Mucosa of rectum (tissue), 2 donors: Measurements from ENCODE around the gene HACE1.
"Not testable (repeated sequence)": the region's sequence is repeated elsewhere in the genome, so short reads cannot be mapped to it uniquely, and the experiment has no call there.

Source experiments
- H3K27ac ChIP-seq, 2 donors: one replicate each; pipeline ENCODE4 v1.7.0; 2013; ENCODE audit warnings: inconsistent platforms in 2 of 2, low read depth in 2 of 2, low read length in 2 of 2
- H3K27me3 ChIP-seq, 2 donors: one replicate each; pipeline ENCODE4 v1.7.0; 2013; ENCODE audit warnings: low read length in 2 of 2; ENCODE audit not compliant: control insufficient read depth in 2 of 2, insufficient read depth in 2 of 2
- H3K36me3 ChIP-seq, 2 donors: one replicate each; pipeline ENCODE4 v1.7.0; 2013; ENCODE audit warnings: low read length in 2 of 2; ENCODE audit not compliant: control insufficient read depth in 2 of 2, insufficient read depth in 2 of 2
- H3K4me1 ChIP-seq, 2 donors: one replicate each; pipeline ENCODE4 v1.7.0; 2013; ENCODE audit warnings: low read length in 2 of 2, mild to moderate bottlenecking in 1 of 2; ENCODE audit not compliant: control insufficient read depth in 2 of 2, insufficient read depth in 2 of 2
- H3K4me3 ChIP-seq, 2 donors: one replicate each; pipeline ENCODE4 v1.7.0; 2013; ENCODE audit warnings: low read length in 2 of 2
- H3K9ac ChIP-seq, 2 donors: one replicate each; pipeline ENCODE4 v1.7.0; 2013; ENCODE audit warnings: low read length in 2 of 2, low read depth in 1 of 2, mild to moderate bottlenecking in 1 of 2
- H3K9me3 ChIP-seq, 2 donors: one replicate each; pipeline ENCODE4 v1.7.0; 2013; ENCODE audit warnings: low read length in 2 of 2; ENCODE audit not compliant: control insufficient read depth in 2 of 2
- donor health status: healthy.
- donor health status: Normal muscosa, but diverticular disease.

Gene HACE1

GRCh38 chr6:104884867-104885517, 25.3 kb upstream of the HACE1 start:
- H3K36me3 ChIP-seq: no peaks in the 10 kb centered on the region
- no peak overlapping the region for H3K9ac ChIP-seq
- H3K9me3 ChIP-seq: no peaks in the 10 kb centered on the region
- H3K27ac ChIP-seq: no peak overlapping the region
- H3K27me3 ChIP-seq: no peaks in the 10 kb centered on the region
- H3K4me3 ChIP-seq: no peak overlapping the region
- H3K4me1 ChIP-seq: no peaks in the 10 kb centered on the region

DNA sequence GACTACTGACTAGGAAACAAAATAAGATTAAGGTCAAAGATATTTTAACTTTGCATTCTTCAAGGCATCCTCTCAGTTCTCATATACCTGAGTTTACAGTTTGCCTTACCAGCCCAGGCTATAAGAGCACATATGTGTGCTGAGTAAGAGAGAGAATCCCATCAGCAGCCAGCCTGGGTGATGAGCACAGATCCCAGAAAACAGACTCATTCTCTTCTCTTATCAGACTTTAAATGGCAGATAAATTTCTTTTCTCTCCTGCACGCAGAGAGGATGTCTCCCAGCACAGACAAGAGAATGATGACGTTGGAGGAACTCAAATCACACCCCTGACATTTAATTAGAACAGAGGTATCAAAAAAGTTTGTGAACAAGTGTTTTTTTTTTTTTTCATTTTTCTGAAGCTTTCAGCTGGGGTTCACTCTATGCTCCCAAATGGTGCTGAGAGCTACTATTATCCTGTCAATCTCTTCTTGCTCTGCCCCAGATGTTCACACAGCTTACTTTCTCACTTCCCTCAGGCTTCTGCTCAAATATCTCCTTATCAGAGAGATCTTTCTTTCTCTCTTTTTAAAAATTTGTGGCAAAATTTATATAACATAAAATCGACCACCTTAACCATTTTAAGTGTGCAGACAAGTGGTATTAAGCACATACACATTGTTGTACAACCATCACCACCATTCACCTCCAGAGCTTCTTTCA, 22.4 kb upstream of the HACE1 start:
- H3K36me3 ChIP-seq: no peaks in the 10 kb centered on the region
- H3K4me3 ChIP-seq: no peak overlapping the region
- H3K27ac ChIP-seq: no peak overlapping the region
- H3K4me1 ChIP-seq: no peaks in the 10 kb centered on the region
- H3K27me3 ChIP-seq: no peaks in the 10 kb centered on the region
- no peak overlapping the region for H3K9ac ChIP-seq
- no peaks in the 10 kb centered on the region for H3K9me3 ChIP-seq

GRCh38 chr6:104862456-104862855, 2.7 kb upstream of the HACE1 start:
- H3K4me1 ChIP-seq: peaks cover 0 to 8% of the 10 kb centered on the region in 2 donors
- H3K4me3 ChIP-seq: no peak overlapping the region
- H3K27ac ChIP-seq: no peak overlapping the region

GRCh38 chr6:104860221-104860620, 502 bp upstream of the HACE1 start:
- H3K36me3 ChIP-seq: no peaks in the 10 kb centered on the region
- peaks cover 0 to 8% of the 10 kb centered on the region in 2 donors for H3K4me1 ChIP-seq
- H3K27me3 ChIP-seq: no peaks in the 10 kb centered on the region
- H3K9ac ChIP-seq: peak overlapping the region; percentile 52 to 71
- peak overlapping the region in 1 of 2 donors; percentile 61 for H3K27ac ChIP-seq
- H3K4me3 ChIP-seq: peak overlapping the region; percentile 85 to 90
- H3K9me3 ChIP-seq: no peaks in the 10 kb centered on the region

More at GRCh38 chr6:104862456-104862855, 2.7 kb upstream of the HACE1 start:
- no peaks in the 10 kb centered on the region for H3K9me3 ChIP-seq
- H3K36me3 ChIP-seq: no peaks in the 10 kb centered on the region
- no peak overlapping the region for H3K9ac ChIP-seq
- no peaks in the 10 kb centered on the region for H3K27me3 ChIP-seq

GRCh38 chr6:104858642-104859041, 1.1 kb downstream of the HACE1 start:
- Histone ChIP-seq H3K4me1 (peaks cover 0 to 8% of the 10 kb centered on the region in 2 donors), H3K36me3 (no peaks in the 10 kb centered on the region), H3K27me3 (no peaks in the 10 kb centered on the region), H3K4me3 (peak overlapping the region in 1 of 2 donors; percentile 85), H3K27ac (no peak overlapping the region), H3K9me3 (no peaks in the 10 kb centered on the region), H3K9ac (peak overlapping the region in 1 of 2 donors; percentile 71)

DNA sequence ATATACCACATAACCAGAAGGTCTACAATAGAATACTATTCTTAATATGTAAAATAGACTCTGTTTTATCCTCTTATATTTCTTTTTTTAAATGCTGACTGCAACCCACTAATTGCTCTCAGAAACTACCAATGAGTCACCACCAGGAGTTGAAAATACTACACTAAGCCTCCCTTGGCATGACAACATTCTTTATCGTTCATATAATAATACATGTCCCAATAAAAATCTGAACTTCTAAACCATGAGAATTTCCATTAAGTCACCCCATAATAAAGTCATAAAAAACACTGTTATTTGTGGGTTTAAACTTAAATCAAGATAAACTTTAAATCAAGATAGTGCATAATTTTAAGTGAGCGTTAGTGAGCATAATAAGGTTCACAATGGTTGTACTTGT, 4.2 kb downstream of the HACE1 start:
- no peak overlapping the region for H3K27ac ChIP-seq
- H3K27me3 ChIP-seq: no peaks in the 10 kb centered on the region
- no peak overlapping the region for H3K4me3 ChIP-seq

GRCh38 chr6:104847721-104848120, 12.0 kb downstream of the HACE1 start:
- H3K4me1 ChIP-seq, H3K9me3 ChIP-seq, H3K9ac ChIP-seq, H3K4me3 ChIP-seq, H3K27ac ChIP-seq, H3K36me3 ChIP-seq, H3K27me3 ChIP-seq: not testable (repeated sequence)

More for the DNA sequence above, 4.2 kb downstream of the HACE1 start:
- no peaks in the 10 kb centered on the region for H3K36me3 ChIP-seq
- H3K4me1 ChIP-seq: peaks cover 0 to 8% of the 10 kb centered on the region in 2 donors
- no peaks in the 10 kb centered on the region for H3K9me3 ChIP-seq
- no peak overlapping the region for H3K9ac ChIP-seq

DNA sequence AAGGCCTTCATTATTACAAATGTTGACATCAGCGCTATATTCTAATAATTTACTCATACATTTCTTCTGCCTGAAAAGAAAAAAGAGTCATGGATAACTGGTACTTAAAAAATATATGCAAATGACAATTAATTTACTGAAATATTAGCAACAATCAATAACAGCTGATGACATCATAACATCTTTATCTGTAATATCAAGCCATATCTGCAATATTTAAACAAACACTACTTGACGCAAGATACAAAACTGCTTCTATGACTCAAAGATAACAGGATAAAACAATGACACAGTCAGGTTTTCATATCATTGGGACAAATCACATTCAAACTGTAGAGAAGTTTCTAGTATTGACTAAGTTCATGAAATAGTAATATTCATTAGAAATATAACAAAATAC, 16.5 kb downstream of the HACE1 start:
- Histone ChIP-seq H3K36me3 (no peaks in the 10 kb centered on the region), H3K9me3 (no peaks in the 10 kb centered on the region), H3K4me1 (no peaks in the 10 kb centered on the region), H3K9ac (no peak overlapping the region), H3K27me3 (no peaks in the 10 kb centered on the region), H3K4me3 (no peak overlapping the region), H3K27ac (no peak overlapping the region)

DNA sequence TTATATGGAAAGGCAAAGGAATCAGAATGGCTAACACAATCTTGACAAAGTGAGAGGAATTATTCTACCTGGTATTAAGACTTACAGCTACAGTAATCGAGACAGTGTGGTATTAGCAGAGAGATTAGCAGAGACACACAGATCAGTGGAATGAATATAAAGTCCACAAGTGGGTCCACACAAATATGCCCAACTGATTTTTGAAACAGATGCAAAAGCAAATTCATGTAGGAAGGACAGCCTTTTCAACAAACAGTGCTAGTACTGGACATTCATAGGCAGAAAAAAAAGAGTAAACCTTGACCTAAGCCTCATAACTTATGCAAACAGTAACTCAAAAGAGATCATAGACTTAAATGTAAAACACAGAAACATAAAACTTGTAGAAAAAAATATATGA, 22.6 kb downstream of the HACE1 start:
- no peaks in the 10 kb centered on the region for H3K4me1 ChIP-seq
- no peaks in the 10 kb centered on the region for H3K36me3 ChIP-seq
- H3K27me3 ChIP-seq: no peaks in the 10 kb centered on the region
- no peak overlapping the region for H3K27ac ChIP-seq
- no peak overlapping the region for H3K9ac ChIP-seq
- H3K9me3 ChIP-seq: no peaks in the 10 kb centered on the region
- H3K4me3 ChIP-seq: no peak overlapping the region

GRCh38 chr6:104836479-104837020, 23.2 kb downstream of the HACE1 start:
- H3K9ac ChIP-seq, H3K4me1 ChIP-seq, H3K27me3 ChIP-seq, H3K4me3 ChIP-seq, H3K36me3 ChIP-seq, H3K9me3 ChIP-seq, H3K27ac ChIP-seq: not testable (repeated sequence)
